Esophagus muscularis mucosa (tissue), 4 donors: Measurements from ENCODE around the gene HOPX. TPM values are rescaled to one million over a fixed set of nuclear protein-coding genes. Genes with fewer than 3 reads are reported as not detected.

Experiments used
- DNase-seq: peaks from one replicate; pipeline ENCODE4 v3.0.0-alpha.2; 2017; ENCODE audit errors: extremely low spot score
- H3K27ac ChIP-seq, 4 donors: fragments of 200-600 bp; sonication (generic); replicated peaks in 1 of 4; 1 replicate in 3 of 4; 2 replicates in 1 of 4; pipeline ENCODE4 v1.5.1; 2016 to 2019; ENCODE audit warnings: mild to moderate bottlenecking in 1 of 4
- H3K27me3 ChIP-seq, 4 donors: fragments of 200-600 bp; sonication (generic); one replicate each; pipeline versions ENCODE4 v1.5.1 to v1.6.0; 2016 to 2019
- H3K36me3 ChIP-seq, 4 donors: fragments of 200-600 bp; sonication (generic); one replicate each; pipeline ENCODE4 v1.5.1; 2016 to 2019
- H3K4me1 ChIP-seq, 4 donors: fragments of 200-600 bp; sonication (generic); one replicate each; pipeline ENCODE4 v1.5.1; 2016 to 2019
- H3K4me3 ChIP-seq, 4 donors: fragments of 200-600 bp; sonication (generic); 1 replicate in 2 of 4; 2 replicates in 2 of 4; pipeline ENCODE4 v1.5.1; 2016 to 2019; ENCODE audit warnings: mild to moderate bottlenecking in 4 of 4, moderate library complexity in 1 of 4
- H3K9me3 ChIP-seq, 4 donors: fragments of 200-600 bp; sonication (generic); 1 replicate in 3 of 4; 2 replicates in 1 of 4; pipeline ENCODE4 v1.5.1; 2016 to 2019
- EP300 ChIP-seq: sonication (generic); formaldehyde crosslinking; IDR thresholded peaks from one replicate; pipeline ENCODE4 v1.6.1; 2017; ENCODE audit warnings: antibody characterized with exemption
- POLR2A ChIP-seq: fragments of 450-650 bp; IDR thresholded peaks from one replicate; pipeline ENCODE4 v1.6.1; 2017; ENCODE audit warnings: antibody characterized with exemption, moderate library complexity, mild to moderate bottlenecking, low read depth
- POLR2AphosphoS5 ChIP-seq, 2 donors: sonication (generic); formaldehyde crosslinking; IDR thresholded peaks; one replicate each; pipeline ENCODE4 v1.6.1; 2017; ENCODE audit warnings: antibody characterized with exemption in 2 of 2
- WGBS: methylation state at CpG from one replicate; pipeline ENCODE4 v1.1.5; 2018; 5-methylcytosine and 5-hydroxymethylcytosine counted together
- intact Hi-C: fragments of 100-400 bp; cut with DNase I; formaldehyde crosslinking; loops from one replicate; pipeline ENCODE4 v1.15.1; 2023
- total RNA-seq, 4 donors: library from RNA; depleted of rRNA; stranded (reverse); fragments of >200 nt; gene quantifications; one replicate each; pipeline versions ENCODE4 v1.1.0 to v1.2.1, GENCODE V29; 2016
- TF ChIP-seq, protein P1 (sequence below), 3 experiments: fragments of 200-600 bp in 2 of 3; fragments of 450-650 bp in 1 of 3; sonication (generic) in 2 of 3; IDR thresholded peaks; one replicate each; pipeline ENCODE4 v1.5.1; 2017 to 2019; ENCODE audit warnings: antibody characterized with exemption in 3 of 3, mild to moderate bottlenecking in 2 of 3, moderate library complexity in 1 of 3

The HOPX gene
- total RNA-seq, 4 donors from 2014 or later: 5.1 to 11.9 (median 7.5) TPM

DNA sequence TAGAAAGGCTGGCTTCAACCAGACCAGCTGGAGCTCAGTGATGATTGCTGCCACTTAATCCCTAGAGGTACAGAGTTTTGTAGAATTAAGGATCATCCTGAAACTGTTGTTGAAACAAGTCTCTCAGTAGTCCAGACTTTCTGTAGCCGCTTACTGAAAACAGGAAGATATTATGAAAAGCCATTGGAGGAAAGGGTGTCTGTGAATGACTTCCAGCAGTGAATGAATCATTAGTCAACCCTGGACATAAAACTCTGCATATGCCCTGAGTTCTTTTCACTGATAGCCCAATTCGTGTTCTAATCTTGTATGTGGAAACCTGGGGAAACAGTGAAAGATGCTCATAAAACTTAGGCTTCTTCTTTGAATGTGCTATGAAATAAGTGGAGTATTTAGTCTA, 14.8 kb downstream of the HOPX start:
- peaks cover 0 to 12% (median 0%) of the 10 kb centered on the region in 4 donors for H3K27me3 ChIP-seq
- no peak overlapping the region for H3K27ac ChIP-seq
- TF ChIP-seq POLR2AphosphoS5 (IDR thresholded peaks at IDR 0.05) (no peak), POLR2A (no peak), EP300 (no peak)
- TF ChIP-seq, protein P1, sequence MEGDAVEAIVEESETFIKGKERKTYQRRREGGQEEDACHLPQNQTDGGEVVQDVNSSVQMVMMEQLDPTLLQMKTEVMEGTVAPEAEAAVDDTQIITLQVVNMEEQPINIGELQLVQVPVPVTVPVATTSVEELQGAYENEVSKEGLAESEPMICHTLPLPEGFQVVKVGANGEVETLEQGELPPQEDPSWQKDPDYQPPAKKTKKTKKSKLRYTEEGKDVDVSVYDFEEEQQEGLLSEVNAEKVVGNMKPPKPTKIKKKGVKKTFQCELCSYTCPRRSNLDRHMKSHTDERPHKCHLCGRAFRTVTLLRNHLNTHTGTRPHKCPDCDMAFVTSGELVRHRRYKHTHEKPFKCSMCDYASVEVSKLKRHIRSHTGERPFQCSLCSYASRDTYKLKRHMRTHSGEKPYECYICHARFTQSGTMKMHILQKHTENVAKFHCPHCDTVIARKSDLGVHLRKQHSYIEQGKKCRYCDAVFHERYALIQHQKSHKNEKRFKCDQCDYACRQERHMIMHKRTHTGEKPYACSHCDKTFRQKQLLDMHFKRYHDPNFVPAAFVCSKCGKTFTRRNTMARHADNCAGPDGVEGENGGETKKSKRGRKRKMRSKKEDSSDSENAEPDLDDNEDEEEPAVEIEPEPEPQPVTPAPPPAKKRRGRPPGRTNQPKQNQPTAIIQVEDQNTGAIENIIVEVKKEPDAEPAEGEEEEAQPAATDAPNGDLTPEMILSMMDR (IDR thresholded peaks at IDR 0.05): no peak
- no peaks in the 10 kb centered on the region for H3K36me3 ChIP-seq
- 65% methylated on average over 2 of the region's 2 CpGs for WGBS
- peaks cover 0 to 9% (median 3%) of the 10 kb centered on the region in 4 donors for H3K9me3 ChIP-seq
- no peaks in the 10 kb centered on the region for H3K4me1 ChIP-seq
- intact Hi-C loops: no loop called here
- no peak for DNase-seq
- H3K4me3 ChIP-seq: no peak overlapping the region

- H3K27me3 ChIP-seq: peaks cover 0 to 12% (median 0%) of the 10 kb centered on the region in 4 donors
- no peaks in the 10 kb centered on the region for H3K36me3 ChIP-seq
- 76% methylated on average over 5 of the region's 5 CpGs for WGBS
- no peak overlapping the region for H3K4me3 ChIP-seq
- peaks cover 0 to 9% (median 3%) of the 10 kb centered on the region in 4 donors for H3K9me3 ChIP-seq
- H3K4me1 ChIP-seq: no peaks in the 10 kb centered on the region
- intact Hi-C loops: no loop called here
- TF ChIP-seq POLR2A: no peak
- TF ChIP-seq EP300: no peak
- TF ChIP-seq, protein P1 (IDR thresholded peaks at IDR 0.05): no peak
- no peak for TF ChIP-seq POLR2AphosphoS5 (IDR thresholded peaks at IDR 0.05)
- no peak overlapping the region for H3K27ac ChIP-seq
- DNase-seq: no peak
Observed at GRCh38 chr4:56665781-56666180, 15.3 kb downstream of the HOPX start.

DNA sequence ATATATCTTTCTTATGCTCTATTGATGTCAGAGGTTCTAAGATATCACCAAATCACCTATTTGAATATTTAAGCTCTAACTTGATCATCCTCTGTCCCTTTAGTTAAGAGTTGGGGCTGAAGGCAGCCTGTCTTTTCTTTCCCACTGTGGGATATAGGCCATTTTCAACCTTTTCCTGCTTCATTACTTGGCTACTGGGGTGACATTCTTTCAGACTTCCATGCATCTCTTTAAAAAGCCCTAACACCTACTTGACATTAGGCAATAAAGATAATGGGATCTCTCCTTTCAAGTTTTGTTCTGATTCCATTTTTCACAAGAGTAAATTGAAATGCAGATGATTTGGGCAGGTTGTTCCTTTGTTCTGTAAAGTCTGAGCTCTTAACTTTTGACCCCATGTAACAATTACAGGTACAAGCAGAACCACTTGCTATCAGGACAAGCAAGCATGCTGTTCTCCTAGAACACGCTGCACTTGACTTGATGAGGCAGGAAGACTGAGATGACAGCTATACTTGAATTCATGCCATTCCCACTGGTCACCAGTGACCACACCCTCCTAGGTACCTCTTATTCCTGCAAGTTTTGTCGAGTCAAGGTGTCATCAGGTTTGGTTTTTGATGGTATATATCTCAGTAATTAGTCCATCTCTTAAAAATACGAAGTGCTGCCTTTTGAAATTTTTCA, 18.2 kb downstream of the HOPX start:
- Histone ChIP-seq H3K36me3 (no peaks in the 10 kb centered on the region), H3K4me1 (peaks cover 0 to 7% (median 0%) of the 10 kb centered on the region in 4 donors), H3K27ac (no peak overlapping the region), H3K27me3 (peaks cover 0 to 13% (median 0%) of the 10 kb centered on the region in 4 donors), H3K9me3 (no peaks in the 10 kb centered on the region), H3K4me3 (no peak overlapping the region)
- intact Hi-C loops: no loop called here
- TF ChIP-seq POLR2A: no peak
- TF ChIP-seq POLR2AphosphoS5 (IDR thresholded peaks at IDR 0.05): no peak
- TF ChIP-seq EP300: no peak
- TF ChIP-seq, protein P1 (IDR thresholded peaks at IDR 0.05): no peak
- DNase-seq: peak; percentile 79
- WGBS: 73% methylated on average over 3 of the region's 3 CpGs

DNA sequence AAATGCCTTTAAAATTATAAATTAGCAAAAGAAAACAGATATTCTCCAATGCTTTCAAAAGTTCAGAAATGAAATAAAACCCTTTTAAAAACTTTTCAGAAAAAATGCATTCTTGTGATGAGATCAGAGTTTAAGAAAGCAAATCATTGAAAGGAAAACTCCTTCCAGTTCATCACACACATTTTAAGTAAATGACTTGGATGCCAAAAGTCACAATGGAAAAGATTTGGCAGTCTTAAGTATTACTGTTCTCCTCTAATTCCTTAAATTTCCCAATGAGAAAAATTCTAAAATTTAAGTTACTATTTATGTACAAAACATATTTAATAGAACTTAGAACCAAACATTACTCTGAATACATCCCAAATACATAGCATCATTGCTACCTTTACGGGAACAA, 21.1 kb downstream of the HOPX start:
- Histone ChIP-seq H3K27ac (no peak overlapping the region), H3K36me3 (no peaks in the 10 kb centered on the region), H3K4me1 (peaks cover 12 to 21% (median 17%) of the 10 kb centered on the region in 4 donors), H3K27me3 (peaks cover 0 to 43% (median 13%) of the 10 kb centered on the region in 4 donors), H3K4me3 (no peak overlapping the region), H3K9me3 (no peaks in the 10 kb centered on the region)
- no peak for DNase-seq
- intact Hi-C loops: loop anchor here (5.0 kb wide), 2 partner anchors 83 to 142 kb away; no protein-coding TSS in a partner anchor
- TF ChIP-seq POLR2AphosphoS5 (IDR thresholded peaks at IDR 0.05) (no peak), POLR2A (no peak), EP300 (no peak)
- TF ChIP-seq, protein P1 (IDR thresholded peaks at IDR 0.05): no peak
- 81% methylated on average over 1 of the region's 1 CpG for WGBS
